Measurements from ENCODE around the gene SCAP. TPM values are rescaled to one million over a fixed set of nuclear protein-coding genes. Genes with fewer than 3 reads are reported as not detected.
A peak's percentile ranks its signal among the peaks of the same experiment; 100 is the strongest.

SCAP gene
- total RNA-seq, 1 donor from 2014 or later = 84.3 TPM

DNA sequence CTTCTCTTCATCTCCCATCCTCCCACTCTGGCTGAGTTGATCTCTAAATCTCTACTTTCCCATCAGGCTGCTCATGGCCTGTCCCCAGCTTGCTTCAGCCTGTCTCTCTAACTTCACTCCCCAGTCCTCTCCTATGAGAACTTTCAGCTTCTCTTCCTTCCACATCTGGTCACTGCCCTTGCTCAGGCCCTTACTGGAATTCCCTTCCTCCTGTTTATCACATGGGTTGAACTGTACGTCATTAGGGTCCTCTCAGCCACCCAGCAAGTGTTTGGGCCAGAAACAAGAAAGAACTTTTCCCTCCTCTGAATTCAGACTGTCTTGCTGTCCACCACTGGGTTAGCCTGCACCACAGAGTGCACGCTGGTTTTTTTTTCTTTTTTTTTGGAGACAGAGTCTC lies 89.9 kb downstream of the SCAP start:
- POLR2A ChIA-PET = no interaction called here
- Mint-ChIP-seq H3K27me3 (no peaks in the 10 kb centered on the region), H3K36me3 (ENCODE audit: low read depth) (peaks cover 49% of the 10 kb centered on the region), H3K9me3 (no peaks in the 10 kb centered on the region), H3K27ac (no peak overlapping the region), H3K4me3 (no peak overlapping the region), H3K4me1 (peaks cover 36% of the 10 kb centered on the region)
- TF ChIP-seq, protein P1, sequence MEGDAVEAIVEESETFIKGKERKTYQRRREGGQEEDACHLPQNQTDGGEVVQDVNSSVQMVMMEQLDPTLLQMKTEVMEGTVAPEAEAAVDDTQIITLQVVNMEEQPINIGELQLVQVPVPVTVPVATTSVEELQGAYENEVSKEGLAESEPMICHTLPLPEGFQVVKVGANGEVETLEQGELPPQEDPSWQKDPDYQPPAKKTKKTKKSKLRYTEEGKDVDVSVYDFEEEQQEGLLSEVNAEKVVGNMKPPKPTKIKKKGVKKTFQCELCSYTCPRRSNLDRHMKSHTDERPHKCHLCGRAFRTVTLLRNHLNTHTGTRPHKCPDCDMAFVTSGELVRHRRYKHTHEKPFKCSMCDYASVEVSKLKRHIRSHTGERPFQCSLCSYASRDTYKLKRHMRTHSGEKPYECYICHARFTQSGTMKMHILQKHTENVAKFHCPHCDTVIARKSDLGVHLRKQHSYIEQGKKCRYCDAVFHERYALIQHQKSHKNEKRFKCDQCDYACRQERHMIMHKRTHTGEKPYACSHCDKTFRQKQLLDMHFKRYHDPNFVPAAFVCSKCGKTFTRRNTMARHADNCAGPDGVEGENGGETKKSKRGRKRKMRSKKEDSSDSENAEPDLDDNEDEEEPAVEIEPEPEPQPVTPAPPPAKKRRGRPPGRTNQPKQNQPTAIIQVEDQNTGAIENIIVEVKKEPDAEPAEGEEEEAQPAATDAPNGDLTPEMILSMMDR (IDR thresholded peaks at IDR 0.05) = no peak
- intact Hi-C loops (cut with micrococcal nuclease) = no loop called here
- ATAC-seq (ENCODE audit: low read depth) (no peak), DNase-seq (no peak)
- CTCF ChIA-PET = no interaction called here

DNA sequence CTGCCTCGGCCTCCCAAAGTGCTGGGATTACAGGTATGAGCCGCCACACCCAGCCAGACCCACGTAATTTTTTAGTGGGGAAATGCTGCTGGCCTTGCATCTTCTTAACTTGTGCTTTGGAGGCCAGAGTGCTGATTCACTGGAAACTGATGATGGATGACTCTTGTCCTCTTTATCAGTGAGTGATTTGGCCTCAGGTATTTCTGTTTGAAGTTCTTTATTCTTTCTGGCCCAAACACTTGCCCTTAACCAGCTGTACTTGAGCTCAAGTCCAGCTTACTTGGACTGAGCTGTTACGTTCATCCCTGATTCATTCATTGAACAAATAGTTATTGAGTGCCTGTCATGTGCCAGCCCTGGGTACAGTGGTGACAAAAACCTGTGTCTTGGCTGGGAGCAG lies 90.7 kb downstream of the SCAP start:
- peaks cover 49% of the 10 kb centered on the region for H3K36me3 Mint-ChIP-seq (ENCODE audit: low read depth)
- no peak for ATAC-seq (ENCODE audit: low read depth)
- no peaks in the 10 kb centered on the region for H3K27me3 Mint-ChIP-seq
- peaks cover 43% of the 10 kb centered on the region for H3K4me1 Mint-ChIP-seq
- ChIA-PET CTCF (no interaction called here), POLR2A (no interaction called here)
- no peak overlapping the region for H3K27ac Mint-ChIP-seq
- intact Hi-C loops (cut with micrococcal nuclease) = no loop called here
- no peaks in the 10 kb centered on the region for H3K9me3 Mint-ChIP-seq
- TF ChIP-seq, protein P1 (IDR thresholded peaks at IDR 0.05) = no peak
- no peak for DNase-seq
- no peak overlapping the region for H3K4me3 Mint-ChIP-seq

DNA sequence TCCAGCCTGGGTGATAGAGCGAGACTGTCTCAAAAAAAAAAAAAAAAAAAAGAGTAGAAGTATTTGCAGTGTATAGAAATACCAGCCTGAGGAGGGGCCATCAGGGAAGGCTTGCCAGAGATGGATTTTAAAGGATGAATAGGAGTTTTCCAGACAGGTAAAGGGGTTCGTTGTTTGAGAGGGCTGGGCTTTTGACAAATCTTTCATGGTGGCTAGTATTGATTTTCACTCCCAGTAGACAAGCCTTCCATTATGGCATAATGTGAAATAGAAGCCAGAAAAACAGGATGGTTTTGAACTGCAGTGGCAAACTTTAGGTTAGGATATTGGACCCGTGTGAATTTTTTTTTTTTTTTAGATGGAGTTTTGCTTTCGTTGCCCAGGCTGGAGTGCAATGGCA lies 91.3 kb downstream of the SCAP start:
- DNase-seq = no peak
- intact Hi-C loops (cut with micrococcal nuclease) = loop anchor here (5.0 kb wide), 1 partner anchor 407 kb away; the partner anchor contains the start of genes CCDC12 and NBEAL2
- CTCF ChIA-PET = no interaction called here
- TF ChIP-seq, protein P1 (IDR thresholded peaks at IDR 0.05) = no peak
- Mint-ChIP-seq H3K4me3 (no peak overlapping the region), H3K27me3 (no peaks in the 10 kb centered on the region), H3K4me1 (peaks cover 49% of the 10 kb centered on the region), H3K36me3 (ENCODE audit: low read depth) (peaks cover 49% of the 10 kb centered on the region), H3K27ac (no peak overlapping the region), H3K9me3 (no peaks in the 10 kb centered on the region)
- POLR2A ChIA-PET = no interaction called here
- ATAC-seq (ENCODE audit: low read depth) = no peak

DNA sequence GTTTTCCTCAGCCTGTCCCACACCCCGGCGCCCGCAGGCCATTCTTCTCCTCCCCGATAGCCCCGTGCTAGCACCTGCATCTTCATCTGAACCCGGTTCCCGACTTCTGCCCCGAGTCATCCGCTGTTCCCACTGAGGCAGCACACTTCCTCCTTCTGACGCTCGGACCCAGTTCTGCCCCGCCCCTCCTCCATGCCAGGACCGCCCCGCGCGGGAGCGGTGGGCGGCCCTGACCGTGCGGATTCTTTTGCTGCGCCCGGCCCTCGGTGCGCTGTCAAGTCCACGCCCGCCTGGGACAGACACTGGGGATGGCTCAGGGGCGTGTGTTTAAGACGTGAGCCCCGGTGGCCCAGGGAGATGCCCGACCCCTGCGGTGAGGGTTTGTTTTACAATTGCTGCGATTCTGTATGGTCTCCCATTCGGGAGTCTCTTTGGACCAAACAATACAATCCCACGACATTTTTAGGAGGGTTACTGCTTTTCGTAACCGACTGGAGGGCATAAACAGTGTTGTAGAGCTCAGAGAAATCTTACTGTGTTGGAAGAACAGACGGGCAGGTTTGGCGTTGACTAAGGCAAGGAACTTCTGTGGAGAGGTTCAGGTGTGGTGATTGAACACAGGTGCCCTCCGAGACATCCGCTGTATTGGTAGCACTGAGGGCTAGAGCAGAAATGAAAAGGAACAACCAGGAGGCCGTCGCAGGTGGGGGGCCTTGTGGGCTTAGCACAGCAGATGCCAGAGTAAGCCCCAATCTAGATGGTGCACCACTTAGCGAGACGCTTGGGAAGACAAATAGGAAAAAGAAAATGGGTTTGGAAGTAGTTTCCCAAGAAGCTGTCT lies 94.2 kb downstream of the SCAP start:
- Mint-ChIP-seq H3K27ac (peak overlapping the region; percentile 96), H3K36me3 (ENCODE audit: low read depth) (peaks cover 36% of the 10 kb centered on the region), H3K27me3 (no peaks in the 10 kb centered on the region), H3K4me3 (peak overlapping the region; percentile 95), H3K4me1 (peaks cover 52% of the 10 kb centered on the region), H3K9me3 (no peaks in the 10 kb centered on the region)
- ATAC-seq (ENCODE audit: low read depth) = peak; percentile 66
- DNase-seq = peak; percentile 76
- CTCF ChIA-PET = interaction anchor here (0.6 to 1.1 kb wide), 3 partner anchors 26 to 275 kb away, joined by 3 to 5 read pairs (median 3); no protein-coding TSS in a partner anchor
- TF ChIP-seq, protein P1 (IDR thresholded peaks at IDR 0.05) = no peak
- intact Hi-C loops (cut with micrococcal nuclease) = loop anchor here (1.0 to 5.0 kb wide), 4 partner anchors 34 to 407 kb away; partner anchors contain the start of genes CCDC12, KIF9, KLHL18 and NBEAL2
- POLR2A ChIA-PET = interaction anchor here (0.6 to 1.6 kb wide), 11 partner anchors 19 to 536 kb away, joined by 3 to 13 read pairs (median 6); partner anchors contain the start of genes ELP6, KLHL18, SCAP and SETD2
